HCT116 (cell line): ENCODE results near the gene HYOU1. TPM values are rescaled to one million over a fixed set of nuclear protein-coding genes. Genes with fewer than 3 reads are reported as not detected.

ENCODE experiments used
- ATAC-seq: fragments of 200-7000 bp; cut with Tn5 transposase; 2 replicates; pipeline ENCODE4 v1.9.1; 2020; ENCODE audit warnings: mild to moderate bottlenecking, moderate library complexity
- BruUV-seq: library from RNA; stranded (reverse); fragments of 400-500 nt; replicated peaks from 2 replicates; lab custom pipeline; 2021; lab: Mats Ljungman, UMichigan
- CTCF ChIA-PET: fragments of 300-600 bp; sonication (Branson Sonifier 250); formaldehyde crosslinking; loops from one replicate; lab custom pipeline; 2021; ENCODE audit warnings: antibody characterized with exemption; lab: Charles Lee
- POLR2A ChIA-PET: fragments of 300-600, 350-600 bp; sonication (Branson Sonifier 250); formaldehyde crosslinking; loops from one replicate; lab custom pipeline; 2021; ENCODE audit warnings: antibody characterized with exemption; lab: Charles Lee
- RAD21 ChIA-PET, 2 experiments: fragments of 300-600 bp; sonication (Branson Sonifier 250); formaldehyde crosslinking; loops; one replicate each; lab custom pipeline; 2023; ENCODE audit warnings: low total read pairs in 2 of 2; ENCODE audit not compliant: uncharacterized antibody in 2 of 2, unreplicated experiment in 2 of 2, low non-redundant PET in 1 of 2; lab: Charles Lee
- DNase-seq: peaks from one replicate; pipeline ENCODE4 v3.0.0-alpha.2; 2010; ENCODE audit warnings: low read depth, low spot score
- H2AFZ ChIP-seq: fragments of 200-600 bp; shearing (Covaris generic), sonication (generic); 2 replicates; pipeline ENCODE4 v1.6.1; 2017; ENCODE audit warnings: low read depth, mixed run types, mixed read lengths, antibody characterized with exemption, low read length; ENCODE audit not compliant: poor library complexity, severe bottlenecking
- H3K27ac ChIP-seq: 2 replicates; pipeline ENCODE4 v1.5.1; 2012; ENCODE audit warnings: low read depth, low read length
- H3K27me3 ChIP-seq: fragments of 200-600 bp; sonication (generic); 2 replicates; pipeline ENCODE4 v1.6.1; 2016; ENCODE audit warnings: mixed run types, low read length, mixed read lengths; ENCODE audit not compliant: insufficient read depth
- H3K36me3 ChIP-seq, 2 experiments: fragments of 200-500 bp in 1 of 2; fragments of 200-600 bp in 1 of 2; sonication (Bioruptor generic) in 1 of 2; sonication (generic) in 1 of 2; 2 replicates each; pipeline versions ENCODE4 v1.5.1 to v1.6.1; 2014 to 2016; ENCODE audit warnings: low read length in 2 of 2, inconsistent platforms in 1 of 2, mixed read lengths in 1 of 2, mixed run types in 1 of 2; ENCODE audit not compliant: insufficient read depth in 2 of 2, control insufficient read depth in 1 of 2
- H3K4me1 ChIP-seq, 2 experiments: fragments of 200-600 bp in 1 of 2; sonication (generic) in 1 of 2; 2 replicates each; pipeline versions ENCODE4 v1.5.1 to v1.6.1; 2012 to 2017; ENCODE audit warnings: low read length in 2 of 2, inconsistent platforms in 1 of 2, mild to moderate bottlenecking in 1 of 2, mixed read lengths in 1 of 2, mixed run types in 1 of 2, moderate library complexity in 1 of 2; ENCODE audit not compliant: insufficient read depth in 2 of 2, control insufficient read depth in 1 of 2
- H3K4me2 ChIP-seq: fragments of 200-600 bp; sonication (generic); 2 replicates; pipeline ENCODE4 v1.6.1; 2017; ENCODE audit warnings: mixed run types, low read length, mixed read lengths
- H3K4me3 ChIP-seq, 2 experiments: fragments of 200-600 bp in 1 of 2; sonication (generic) in 1 of 2; replicated peaks in 1 of 2; 2 replicates each; pipeline ENCODE4 v1.5.1; 2011 to 2016; ENCODE audit warnings: low read length in 2 of 2, control low read depth in 1 of 2, low read depth in 1 of 2, mild to moderate bottlenecking in 1 of 2, mixed read lengths in 1 of 2, mixed run types in 1 of 2
- H3K79me2 ChIP-seq: fragments of 200-600 bp; sonication (generic); 2 replicates; pipeline ENCODE4 v1.6.1; 2017; ENCODE audit warnings: mild to moderate bottlenecking, mixed run types, low read length, moderate library complexity, mixed read lengths; ENCODE audit not compliant: insufficient read depth
- H3K9ac ChIP-seq: fragments of 200-600 bp; sonication (generic); 2 replicates; pipeline ENCODE4 v1.6.1; 2016; ENCODE audit warnings: low read length, mixed read lengths
- H3K9me2 ChIP-seq: fragments of 200-600 bp; sonication (generic), shearing (Covaris generic); 2 replicates; pipeline ENCODE4 v1.6.1; 2017; ENCODE audit warnings: mixed run types, mild to moderate bottlenecking, moderate library complexity; ENCODE audit not compliant: insufficient read depth
- H3K9me3 ChIP-seq, 2 experiments: fragments of 200-500 bp in 1 of 2; fragments of 200-600 bp in 1 of 2; sonication (Bioruptor generic) in 1 of 2; sonication (generic) in 1 of 2; 2 replicates each; pipeline ENCODE4 v1.6.1; 2014 to 2017; ENCODE audit warnings: low read length in 2 of 2, mixed read lengths in 2 of 2, inconsistent platforms in 1 of 2, low read depth in 1 of 2, mild to moderate bottlenecking in 1 of 2, mixed run types in 1 of 2, moderate library complexity in 1 of 2; ENCODE audit not compliant: control insufficient read depth in 1 of 2, insufficient read depth in 1 of 2
- H4K20me1 ChIP-seq: fragments of 200-600 bp; sonication (generic), shearing (Covaris generic); 2 replicates; pipeline ENCODE4 v1.6.1; 2017; ENCODE audit warnings: mixed run types, mild to moderate bottlenecking, moderate library complexity; ENCODE audit not compliant: insufficient read depth
- CBX3 ChIP-seq: IDR thresholded peaks from 2 replicates; pipeline ENCODE4 v1.6.1; 2012; ENCODE audit warnings: low read depth
- EZH2 ChIP-seq: fragments of 200-600 bp; sonication (generic); IDR thresholded peaks from 2 replicates; pipeline ENCODE4 v1.6.1; 2017; ENCODE audit warnings: antibody characterized with exemption, mixed run types
- POLR2A ChIP-seq: IDR thresholded peaks from 2 replicates; pipeline ENCODE4 v1.7.0; 2011; ENCODE audit warnings: borderline replicate concordance; ENCODE audit not compliant: insufficient read depth, insufficient read length; ENCODE audit errors: extremely low read depth
- RAD21 ChIP-seq: IDR thresholded peaks from 2 replicates; pipeline ENCODE4 v1.6.1; 2012; ENCODE audit warnings: low read depth, mild to moderate bottlenecking
- TCF7L2 ChIP-seq: IDR thresholded peaks from 2 replicates; pipeline ENCODE4 v1.7.0; 2011; ENCODE audit warnings: borderline replicate concordance, inconsistent platforms; ENCODE audit not compliant: insufficient read depth, insufficient read length; ENCODE audit errors: extremely low read depth
- YY1 ChIP-seq: IDR thresholded peaks from 2 replicates; pipeline ENCODE4 v1.6.1; 2011; ENCODE audit warnings: low read length, low read depth, moderate library complexity, mild to moderate bottlenecking; ENCODE audit not compliant: insufficient replicate concordance; ENCODE audit errors: extremely low read depth
- ZFX ChIP-seq: fragments of 450-650 bp; IDR thresholded peaks from 2 replicates; pipeline ENCODE4 v1.6.1; 2017
- ZNF274 ChIP-seq: fragments of 200-500 bp; sonication (Bioruptor generic); IDR thresholded peaks from 2 replicates; pipeline ENCODE4 v1.6.1; 2014; ENCODE audit warnings: mild to moderate bottlenecking, low read depth, low read length, inconsistent platforms
- intact Hi-C: fragments of 100-400 bp; cut with micrococcal nuclease; formaldehyde crosslinking; loops from 2 replicates; pipeline ENCODE4 v1.10.0; 2022
- total RNA-seq: library from RNA; stranded (reverse); gene quantifications from one replicate; pipeline ENCODE4 v1.2.1, GENCODE V29; 2021; ENCODE audit not compliant: unreplicated experiment
- TF ChIP-seq, protein P1 (sequence below), 3 experiments: fragments of 200-600 bp in 1 of 3; sonication (generic) in 1 of 3; IDR thresholded peaks in 2 of 3; conservative IDR thresholded peaks in 1 of 3; 2 replicates each; pipeline ENCODE4 v1.5.1; 2012 to 2017; ENCODE audit warnings: low read depth in 2 of 3, low read length in 2 of 3, antibody characterized with exemption in 1 of 3, borderline replicate concordance in 1 of 3, control low read depth in 1 of 3, mild to moderate bottlenecking in 1 of 3, mixed read lengths in 1 of 3, mixed run types in 1 of 3, moderate library complexity in 1 of 3; ENCODE audit not compliant: insufficient read depth in 1 of 3
- TF ChIP-seq, protein P2 (sequence below): IDR thresholded peaks from 2 replicates; pipeline ENCODE4 v1.6.1; 2012; ENCODE audit warnings: low read depth
- TF ChIP-seq, protein P3 (sequence below): IDR thresholded peaks from 2 replicates; pipeline ENCODE4 v1.6.1; 2012

HYOU1 gene
- total RNA-seq, 1 experiment from 2014 or later, result 181 TPM

DNA sequence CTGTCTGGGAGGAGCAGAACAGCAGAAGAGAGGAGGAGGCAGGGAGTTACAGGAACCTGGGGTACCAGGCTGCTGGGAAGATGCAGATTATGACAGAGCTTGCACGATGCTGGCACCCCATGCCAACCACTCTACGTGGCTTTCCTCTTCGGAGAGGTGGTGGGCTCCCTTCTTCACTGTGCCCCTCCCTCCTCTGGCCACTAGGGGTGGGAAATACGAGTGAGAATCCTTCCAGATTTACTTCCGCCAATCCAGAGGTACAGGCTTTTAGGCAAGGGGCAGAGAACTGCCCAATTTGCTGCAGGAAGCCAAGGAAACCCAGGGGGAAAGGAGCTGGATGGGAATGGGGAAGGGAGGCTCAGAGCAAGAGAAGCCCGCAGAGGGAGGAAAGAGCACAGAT lies 12.3 kb downstream of the HYOU1 start:
- ChIA-PET CTCF (interaction anchor here (1.1 kb wide), 1 partner anchor 13 kb away, joined by 3 read pairs; no protein-coding TSS in a partner anchor), RAD21 (no interaction called here)
- no peaks in the 10 kb centered on the region for H3K9me2 ChIP-seq
- H3K36me3 ChIP-seq, result peaks cover 29 to 32% of the 10 kb centered on the region in 2 experiments
- no peak for TF ChIP-seq POLR2A
- TF ChIP-seq, protein P1, sequence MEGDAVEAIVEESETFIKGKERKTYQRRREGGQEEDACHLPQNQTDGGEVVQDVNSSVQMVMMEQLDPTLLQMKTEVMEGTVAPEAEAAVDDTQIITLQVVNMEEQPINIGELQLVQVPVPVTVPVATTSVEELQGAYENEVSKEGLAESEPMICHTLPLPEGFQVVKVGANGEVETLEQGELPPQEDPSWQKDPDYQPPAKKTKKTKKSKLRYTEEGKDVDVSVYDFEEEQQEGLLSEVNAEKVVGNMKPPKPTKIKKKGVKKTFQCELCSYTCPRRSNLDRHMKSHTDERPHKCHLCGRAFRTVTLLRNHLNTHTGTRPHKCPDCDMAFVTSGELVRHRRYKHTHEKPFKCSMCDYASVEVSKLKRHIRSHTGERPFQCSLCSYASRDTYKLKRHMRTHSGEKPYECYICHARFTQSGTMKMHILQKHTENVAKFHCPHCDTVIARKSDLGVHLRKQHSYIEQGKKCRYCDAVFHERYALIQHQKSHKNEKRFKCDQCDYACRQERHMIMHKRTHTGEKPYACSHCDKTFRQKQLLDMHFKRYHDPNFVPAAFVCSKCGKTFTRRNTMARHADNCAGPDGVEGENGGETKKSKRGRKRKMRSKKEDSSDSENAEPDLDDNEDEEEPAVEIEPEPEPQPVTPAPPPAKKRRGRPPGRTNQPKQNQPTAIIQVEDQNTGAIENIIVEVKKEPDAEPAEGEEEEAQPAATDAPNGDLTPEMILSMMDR (IDR thresholded peaks at IDR 0.05 in 2 of 3, conservative IDR thresholded peaks at IDR 0.05 in 1 of 3; ENCODE audit: borderline replicate concordance in 1 of 3, insufficient read depth in 1 of 3, low read depth in 2 of 3, low read length in 2 of 3), result peak in 2 of 3 experiments; percentile 37 to 42; a peak in 3 of 6 replicates
- TF ChIP-seq, all 23 proteins: peak for 1
- ATAC-seq (peak; percentile 36), DNase-seq (no peak)
- Histone ChIP-seq H3K4me2 (no peak overlapping the region), H3K4me3 (no peak overlapping the region), H3K79me2 (no peaks in the 10 kb centered on the region), H3K9ac (no peak overlapping the region), H2AFZ (no peak overlapping the region), H3K27me3 (no peaks in the 10 kb centered on the region), H3K4me1 (no peaks in the 10 kb centered on the region), H4K20me1 (no peaks in the 10 kb centered on the region), H3K9me3 (no peaks in the 10 kb centered on the region), H3K27ac (no peak overlapping the region)
- POLR2A ChIA-PET, result no interaction called here
- BruUV-seq, result no TSS peak
- intact Hi-C loops, result no loop called here

DNA sequence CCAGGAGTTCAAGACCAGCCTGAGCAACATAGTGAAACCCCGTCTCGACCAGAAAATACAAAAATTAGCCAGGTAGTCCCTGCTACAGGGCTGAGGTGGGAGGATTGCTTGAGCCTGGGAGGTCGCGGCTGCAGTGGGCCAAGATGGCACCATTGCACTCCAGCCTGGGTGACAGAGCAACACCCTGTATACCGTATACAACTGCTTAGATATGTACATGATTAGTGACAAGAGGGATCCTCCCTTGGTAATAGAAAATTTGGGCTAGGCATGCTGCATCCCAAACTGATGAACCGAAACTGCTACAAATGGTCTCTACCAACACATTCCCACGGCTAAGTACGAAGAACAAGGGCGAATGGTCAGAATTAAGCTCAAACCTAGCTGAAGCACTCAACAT lies 14.1 kb downstream of the HYOU1 start:
- Histone ChIP-seq H3K9me3 (no peaks in the 10 kb centered on the region), H3K79me2 (no peaks in the 10 kb centered on the region), H3K27me3 (no peaks in the 10 kb centered on the region), H3K9ac (no peak overlapping the region), H3K9me2 (no peaks in the 10 kb centered on the region), H3K4me1 (no peaks in the 10 kb centered on the region), H3K4me2 (no peak overlapping the region), H2AFZ (no peak overlapping the region), H4K20me1 (no peaks in the 10 kb centered on the region), H3K4me3 (no peak overlapping the region), H3K36me3 (peaks cover 14 to 18% of the 10 kb centered on the region in 2 experiments), H3K27ac (no peak overlapping the region)
- no TSS peak for BruUV-seq
- intact Hi-C loops, result no loop called here
- ChIA-PET RAD21 (no interaction called here), POLR2A (interaction anchor here (0.7 to 1.1 kb wide), 2 partner anchors 10 to 13 kb away, joined by 3 read pairs; no protein-coding TSS in a partner anchor), CTCF (interaction anchor here (1.4 kb wide), 1 partner anchor 11 kb away, joined by 3 read pairs; no protein-coding TSS in a partner anchor)
- DNase-seq (no peak), ATAC-seq (no peak)
- TF ChIP-seq, protein P2, sequence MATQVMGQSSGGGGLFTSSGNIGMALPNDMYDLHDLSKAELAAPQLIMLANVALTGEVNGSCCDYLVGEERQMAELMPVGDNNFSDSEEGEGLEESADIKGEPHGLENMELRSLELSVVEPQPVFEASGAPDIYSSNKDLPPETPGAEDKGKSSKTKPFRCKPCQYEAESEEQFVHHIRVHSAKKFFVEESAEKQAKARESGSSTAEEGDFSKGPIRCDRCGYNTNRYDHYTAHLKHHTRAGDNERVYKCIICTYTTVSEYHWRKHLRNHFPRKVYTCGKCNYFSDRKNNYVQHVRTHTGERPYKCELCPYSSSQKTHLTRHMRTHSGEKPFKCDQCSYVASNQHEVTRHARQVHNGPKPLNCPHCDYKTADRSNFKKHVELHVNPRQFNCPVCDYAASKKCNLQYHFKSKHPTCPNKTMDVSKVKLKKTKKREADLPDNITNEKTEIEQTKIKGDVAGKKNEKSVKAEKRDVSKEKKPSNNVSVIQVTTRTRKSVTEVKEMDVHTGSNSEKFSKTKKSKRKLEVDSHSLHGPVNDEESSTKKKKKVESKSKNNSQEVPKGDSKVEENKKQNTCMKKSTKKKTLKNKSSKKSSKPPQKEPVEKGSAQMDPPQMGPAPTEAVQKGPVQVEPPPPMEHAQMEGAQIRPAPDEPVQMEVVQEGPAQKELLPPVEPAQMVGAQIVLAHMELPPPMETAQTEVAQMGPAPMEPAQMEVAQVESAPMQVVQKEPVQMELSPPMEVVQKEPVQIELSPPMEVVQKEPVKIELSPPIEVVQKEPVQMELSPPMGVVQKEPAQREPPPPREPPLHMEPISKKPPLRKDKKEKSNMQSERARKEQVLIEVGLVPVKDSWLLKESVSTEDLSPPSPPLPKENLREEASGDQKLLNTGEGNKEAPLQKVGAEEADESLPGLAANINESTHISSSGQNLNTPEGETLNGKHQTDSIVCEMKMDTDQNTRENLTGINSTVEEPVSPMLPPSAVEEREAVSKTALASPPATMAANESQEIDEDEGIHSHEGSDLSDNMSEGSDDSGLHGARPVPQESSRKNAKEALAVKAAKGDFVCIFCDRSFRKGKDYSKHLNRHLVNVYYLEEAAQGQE, result no peak
- TF ChIP-seq, protein P1 (IDR thresholded peaks at IDR 0.05 in 2 of 3, conservative IDR thresholded peaks at IDR 0.05 in 1 of 3; ENCODE audit: borderline replicate concordance in 1 of 3, insufficient read depth in 1 of 3, low read depth in 2 of 3, low read length in 2 of 3), result no peak
- TF ChIP-seq CBX3 (no peak), ZNF274 (no peak), RAD21 (no peak), ZFX (no peak), YY1 (no peak), EZH2 (no peak), TCF7L2 (no peak)
- TF ChIP-seq, protein P3, sequence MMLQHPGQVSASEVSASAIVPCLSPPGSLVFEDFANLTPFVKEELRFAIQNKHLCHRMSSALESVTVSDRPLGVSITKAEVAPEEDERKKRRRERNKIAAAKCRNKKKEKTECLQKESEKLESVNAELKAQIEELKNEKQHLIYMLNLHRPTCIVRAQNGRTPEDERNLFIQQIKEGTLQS, result no peak
